Thoracic aorta (tissue), 2 donors: Measurements from ENCODE around the gene ZIC2. TPM values are rescaled to one million over a fixed set of nuclear protein-coding genes. Genes with fewer than 3 reads are reported as not detected.
A peak's percentile ranks its signal among the peaks of the same experiment; 100 is the strongest.

Experiments used
- ATAC-seq: fragments of 150-250 bp; one replicate; pipeline ENCODE4 v1.8.0; 2017; ENCODE audit warnings: low read depth; ENCODE audit not compliant: insufficient number of reproducible peaks, low FRiP score
- DNase-seq: peaks from one replicate; pipeline ENCODE4 v3.0.0-alpha.2; 2020; ENCODE audit warnings: low spot score
- H3K27ac ChIP-seq, 2 donors: fragments of 200-600 bp; sonication (generic); 1 replicate in 1 of 2; 2 replicates in 1 of 2; pipeline ENCODE4 v1.5.1; 2016; ENCODE audit warnings: mild to moderate bottlenecking in 2 of 2, moderate library complexity in 2 of 2
- H3K27me3 ChIP-seq: fragments of 200-600 bp; sonication (generic); replicated peaks from 2 replicates; pipeline ENCODE4 v1.6.0; 2016; ENCODE audit warnings: mild to moderate bottlenecking; ENCODE audit not compliant: insufficient read depth
- H3K36me3 ChIP-seq: fragments of 200-600 bp; sonication (generic); one replicate; pipeline ENCODE4 v1.5.1; 2016
- H3K4me1 ChIP-seq, 2 donors: fragments of 200-600 bp; sonication (generic); 1 replicate in 1 of 2; 2 replicates in 1 of 2; pipeline versions ENCODE4 v1.5.1 to v1.6.0; 2016; ENCODE audit warnings: low read depth in 2 of 2, mild to moderate bottlenecking in 1 of 2; ENCODE audit not compliant: control insufficient read depth in 1 of 2
- H3K4me3 ChIP-seq: fragments of 200-600 bp; sonication (generic); 2 replicates; pipeline ENCODE4 v1.5.1; 2016; ENCODE audit warnings: mild to moderate bottlenecking
- H3K9me3 ChIP-seq: fragments of 200-600 bp; sonication (generic); 2 replicates; pipeline ENCODE4 v1.5.1; 2016
- CTCF ChIP-seq: fragments of 200-600 bp; sonication (generic); IDR thresholded peaks from one replicate; pipeline ENCODE4 v1.5.1; 2019; ENCODE audit warnings: antibody characterized with exemption
- total RNA-seq, 2 donors: library from RNA; depleted of rRNA; stranded (reverse); fragments of >200 nt; gene quantifications; one replicate each; pipeline versions ENCODE4 v1.1.0 to v1.2.3, GENCODE V29; 2016

ZIC2 gene
- total RNA-seq, 2 donors from 2014 or later = not detected

GRCh38 chr13:99995104-99995588 lies 13.6 kb downstream of the ZIC2 start:
- ATAC-seq (no peak), DNase-seq (no peak)
- no peak for TF ChIP-seq CTCF
- peaks cover 65% of the 10 kb centered on the region for H3K27me3 ChIP-seq
- H3K9me3 ChIP-seq = no peaks in the 10 kb centered on the region
- H3K4me3 ChIP-seq = no peak overlapping the region
- peaks cover 0 to 5% of the 10 kb centered on the region in 2 donors for H3K4me1 ChIP-seq
- H3K27ac ChIP-seq = no peak overlapping the region
- H3K36me3 ChIP-seq = no peaks in the 10 kb centered on the region

GRCh38 chr13:99995589-99996380 lies 14.2 kb downstream of the ZIC2 start:
- TF ChIP-seq CTCF = no peak
- Histone ChIP-seq H3K9me3 (no peaks in the 10 kb centered on the region), H3K27ac (no peak overlapping the region), H3K27me3 (peaks cover 60% of the 10 kb centered on the region), H3K4me3 (peak overlapping the region; percentile 10), H3K36me3 (no peaks in the 10 kb centered on the region), H3K4me1 (no peaks in the 10 kb centered on the region)
- DNase-seq (no peak), ATAC-seq (no peak)

GRCh38 chr13:99996381-99996973 lies 14.9 kb downstream of the ZIC2 start:
- H3K27ac ChIP-seq = no peak overlapping the region
- DNase-seq (no peak), ATAC-seq (no peak)
- peaks cover 53% of the 10 kb centered on the region for H3K27me3 ChIP-seq
- no peaks in the 10 kb centered on the region for H3K4me1 ChIP-seq
- TF ChIP-seq CTCF = no peak
- no peak overlapping the region for H3K4me3 ChIP-seq
- no peaks in the 10 kb centered on the region for H3K9me3 ChIP-seq
- no peaks in the 10 kb centered on the region for H3K36me3 ChIP-seq

GRCh38 chr13:99997702-99998214 lies 16.2 kb downstream of the ZIC2 start:
- ATAC-seq = no peak
- Histone ChIP-seq H3K4me1 (no peaks in the 10 kb centered on the region), H3K27ac (no peak overlapping the region), H3K4me3 (no peak overlapping the region), H3K27me3 (peaks cover 40% of the 10 kb centered on the region), H3K36me3 (no peaks in the 10 kb centered on the region), H3K9me3 (no peaks in the 10 kb centered on the region)
- DNase-seq = no peak
- no peak for TF ChIP-seq CTCF

- no peaks in the 10 kb centered on the region for H3K36me3 ChIP-seq
- TF ChIP-seq CTCF = no peak
- no peak for DNase-seq
- H3K27me3 ChIP-seq = peaks cover 35% of the 10 kb centered on the region
- no peak overlapping the region for H3K27ac ChIP-seq
- H3K4me1 ChIP-seq = no peaks in the 10 kb centered on the region
- peaks cover under 1% of the 10 kb centered on the region for H3K9me3 ChIP-seq
- no peak for ATAC-seq
- no peak overlapping the region for H3K4me3 ChIP-seq
Measured at GRCh38 chr13:99998261-99998660, 16.7 kb downstream of the ZIC2 start.
